Measurements from ENCODE around the gene WDR37. TPM values are rescaled to one million over a fixed set of nuclear protein-coding genes. Genes with fewer than 3 reads are reported as not detected.

The WDR37 gene
- total RNA-seq, 2 experiments from 2014 or later, result 17.2 to 17.9 TPM

DNA sequence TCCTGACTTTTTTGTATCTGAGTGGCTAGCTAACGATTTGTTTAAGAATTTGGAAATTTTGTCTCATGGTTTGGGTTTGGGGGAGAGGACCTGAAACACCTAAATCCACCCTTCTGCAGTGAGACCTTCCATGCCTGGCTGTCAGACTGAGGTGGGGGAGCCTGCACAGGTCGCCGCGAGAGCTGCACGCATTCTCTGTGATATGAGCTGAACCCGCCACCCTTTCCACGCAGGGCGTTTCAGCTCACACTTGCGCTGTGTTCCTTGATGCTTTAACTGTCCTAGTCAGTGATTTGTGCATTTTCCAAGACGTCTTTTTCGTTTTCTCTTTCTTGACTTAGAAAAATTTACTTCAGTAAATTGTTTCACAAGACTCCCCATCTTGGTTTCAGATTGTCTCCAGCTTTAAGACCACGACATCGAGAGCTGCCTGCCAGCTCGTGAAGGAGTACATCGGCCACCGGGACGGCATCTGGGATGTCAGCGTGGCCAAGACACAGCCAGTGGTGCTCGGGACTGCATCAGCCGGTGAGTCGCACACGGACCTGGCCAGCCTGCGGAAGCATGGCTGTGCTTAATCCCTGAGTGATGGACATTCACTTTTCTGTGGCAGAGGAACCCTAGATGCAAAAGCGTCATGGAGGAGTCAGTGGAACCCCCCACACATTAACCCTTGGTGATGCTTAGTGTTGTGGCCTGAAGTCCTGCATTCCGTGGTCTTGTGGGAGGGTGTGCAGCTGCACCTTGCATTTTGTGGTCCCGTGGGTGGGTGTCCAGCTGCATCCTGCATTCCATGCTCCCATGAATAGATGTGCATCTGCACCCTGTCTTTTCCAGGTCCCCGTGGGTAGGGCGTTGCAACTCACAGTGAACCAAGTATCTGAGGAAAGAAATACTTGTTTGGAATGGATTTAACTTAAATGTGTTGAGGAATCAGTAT lies 28.1 kb downstream of the WDR37 start:
- intact Hi-C loops (cut with micrococcal nuclease), result no loop called here
- ATAC-seq, result no peak
- Mint-ChIP-seq H3K9me3 (no peaks in the 10 kb centered on the region), H3K36me3 (ENCODE audit: low read depth) (peaks cover 39% of the 10 kb centered on the region), H3K27me3 (no peaks in the 10 kb centered on the region), H3K4me1 (ENCODE audit: low read depth) (peaks cover 17% of the 10 kb centered on the region), H3K27ac (no peak overlapping the region), H3K4me3 (no peak overlapping the region)
- ChIA-PET CTCF (no interaction called here), POLR2A (interaction anchor here (0.6 to 0.8 kb wide), 2 partner anchors 14 to 21 kb away, joined by 3 to 4 read pairs; no protein-coding TSS in a partner anchor)
- no peak for DNase-seq
- TF ChIP-seq, protein P1, sequence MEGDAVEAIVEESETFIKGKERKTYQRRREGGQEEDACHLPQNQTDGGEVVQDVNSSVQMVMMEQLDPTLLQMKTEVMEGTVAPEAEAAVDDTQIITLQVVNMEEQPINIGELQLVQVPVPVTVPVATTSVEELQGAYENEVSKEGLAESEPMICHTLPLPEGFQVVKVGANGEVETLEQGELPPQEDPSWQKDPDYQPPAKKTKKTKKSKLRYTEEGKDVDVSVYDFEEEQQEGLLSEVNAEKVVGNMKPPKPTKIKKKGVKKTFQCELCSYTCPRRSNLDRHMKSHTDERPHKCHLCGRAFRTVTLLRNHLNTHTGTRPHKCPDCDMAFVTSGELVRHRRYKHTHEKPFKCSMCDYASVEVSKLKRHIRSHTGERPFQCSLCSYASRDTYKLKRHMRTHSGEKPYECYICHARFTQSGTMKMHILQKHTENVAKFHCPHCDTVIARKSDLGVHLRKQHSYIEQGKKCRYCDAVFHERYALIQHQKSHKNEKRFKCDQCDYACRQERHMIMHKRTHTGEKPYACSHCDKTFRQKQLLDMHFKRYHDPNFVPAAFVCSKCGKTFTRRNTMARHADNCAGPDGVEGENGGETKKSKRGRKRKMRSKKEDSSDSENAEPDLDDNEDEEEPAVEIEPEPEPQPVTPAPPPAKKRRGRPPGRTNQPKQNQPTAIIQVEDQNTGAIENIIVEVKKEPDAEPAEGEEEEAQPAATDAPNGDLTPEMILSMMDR (IDR thresholded peaks at IDR 0.05), result no peak

DNA sequence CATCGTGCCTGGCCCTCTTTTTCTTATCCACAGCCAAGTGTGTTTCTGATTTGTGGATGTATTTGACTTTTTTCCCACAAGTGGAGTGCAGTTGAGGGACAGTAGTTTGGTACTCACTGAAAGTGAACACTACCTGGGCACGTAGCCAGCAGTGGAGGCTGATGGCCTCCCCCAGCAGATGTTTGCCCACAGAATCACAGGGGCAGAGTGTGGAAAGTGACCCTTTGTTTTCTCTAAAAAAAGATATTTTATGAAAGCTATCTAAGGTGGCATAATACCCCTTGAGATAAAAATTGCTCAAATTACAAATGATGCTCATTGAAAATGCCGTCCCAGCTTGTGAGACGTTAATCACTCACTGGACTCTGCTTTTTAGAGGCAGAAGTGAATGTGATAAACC lies 29.1 kb downstream of the WDR37 start:
- Mint-ChIP-seq H3K27ac (no peak overlapping the region), H3K27me3 (no peaks in the 10 kb centered on the region), H3K4me3 (no peak overlapping the region), H3K4me1 (ENCODE audit: low read depth) (peaks cover 17% of the 10 kb centered on the region), H3K9me3 (no peaks in the 10 kb centered on the region), H3K36me3 (ENCODE audit: low read depth) (peaks cover 39% of the 10 kb centered on the region)
- CTCF ChIA-PET, result interaction anchor here (1.1 kb wide), 1 partner anchor 25 kb away, joined by 3 read pairs; no protein-coding TSS in a partner anchor
- intact Hi-C loops (cut with micrococcal nuclease), result no loop called here
- DNase-seq, result no peak
- ATAC-seq, result no peak
- POLR2A ChIA-PET, result interaction anchor here (0.6 kb wide), 1 partner anchor 723 kb away, joined by 4 read pairs; no protein-coding TSS in a partner anchor
- TF ChIP-seq, protein P1 (IDR thresholded peaks at IDR 0.05), result no peak

DNA sequence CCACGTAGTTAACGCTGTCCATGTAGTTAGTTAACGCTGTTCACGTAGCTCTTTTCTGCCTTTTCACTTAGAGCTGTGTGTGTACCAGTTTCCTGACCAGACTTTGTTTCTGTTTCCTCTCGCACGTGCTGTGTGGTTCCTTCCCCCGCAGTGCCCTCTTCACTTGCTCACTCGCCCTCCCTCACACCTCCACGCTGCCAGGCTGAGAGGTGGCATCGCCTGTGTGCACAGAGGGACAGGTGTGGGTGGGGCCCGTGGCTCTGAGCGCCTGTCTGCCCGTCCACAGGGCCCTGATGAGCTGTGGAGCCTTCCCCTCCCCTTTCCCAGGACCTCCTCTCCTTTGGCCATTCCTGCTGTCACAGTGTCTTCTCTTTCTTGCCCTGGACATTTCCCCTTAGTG lies 30.6 kb downstream of the WDR37 start:
- Mint-ChIP-seq H3K4me1 (ENCODE audit: low read depth) (peaks cover 17% of the 10 kb centered on the region), H3K36me3 (ENCODE audit: low read depth) (peaks cover 39% of the 10 kb centered on the region), H3K27ac (peak overlapping the region; percentile 14), H3K4me3 (no peak overlapping the region), H3K27me3 (no peaks in the 10 kb centered on the region), H3K9me3 (no peaks in the 10 kb centered on the region)
- DNase-seq, result peak; percentile 20
- ATAC-seq, result peak; percentile 47
- ChIA-PET POLR2A (interaction anchor here (1.4 kb wide), 1 partner anchor 31 kb away, joined by 3 read pairs; the partner anchor contains the start of gene WDR37), CTCF (interaction anchor here (0.6 kb wide), 1 partner anchor 12 kb away, joined by 3 read pairs; no protein-coding TSS in a partner anchor)
- intact Hi-C loops (cut with micrococcal nuclease), result no loop called here
- TF ChIP-seq, protein P1 (IDR thresholded peaks at IDR 0.05), result no peak

DNA sequence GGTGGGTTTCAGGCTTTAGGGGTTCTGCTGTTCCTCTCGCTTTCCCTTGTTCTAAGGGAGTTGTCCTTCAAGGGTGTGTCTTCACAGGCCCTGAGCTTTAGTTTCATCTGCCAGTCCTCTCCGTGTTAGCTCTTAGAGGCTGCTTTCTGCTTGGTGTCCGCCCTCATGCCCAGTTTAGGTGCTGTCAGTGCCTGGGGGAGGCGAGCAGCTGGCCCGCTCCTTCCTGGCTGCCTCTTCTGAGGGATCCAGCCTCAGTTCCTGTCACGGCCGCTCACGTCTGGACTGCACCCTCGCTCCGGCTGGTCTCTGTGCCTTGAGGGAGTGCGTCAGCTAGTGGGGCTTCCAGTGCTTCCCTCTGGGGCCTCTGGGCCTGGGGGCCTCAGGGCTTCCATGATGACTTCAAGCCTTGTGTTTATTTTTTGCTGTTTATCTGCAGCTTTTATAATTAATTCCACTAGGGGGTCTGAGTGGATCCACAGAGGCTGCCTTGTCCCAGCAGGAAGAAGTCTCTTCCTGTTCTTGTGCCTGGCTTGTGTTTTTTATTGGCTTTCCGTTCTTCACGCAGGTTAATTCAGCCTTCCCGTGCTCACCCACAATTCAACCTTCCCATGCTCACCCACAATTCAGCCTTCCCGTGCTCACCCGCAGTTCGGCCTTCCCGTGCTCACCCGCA lies 33.0 kb downstream of the WDR37 start:
- Mint-ChIP-seq H3K4me3 (no peak overlapping the region), H3K27ac (no peak overlapping the region), H3K9me3 (no peaks in the 10 kb centered on the region), H3K36me3 (ENCODE audit: low read depth) (peaks cover 30% of the 10 kb centered on the region), H3K4me1 (ENCODE audit: low read depth) (peaks cover 17% of the 10 kb centered on the region), H3K27me3 (no peaks in the 10 kb centered on the region)
- intact Hi-C loops (cut with micrococcal nuclease), result no loop called here
- CTCF ChIA-PET, result no interaction called here
- POLR2A ChIA-PET, result no interaction called here
- TF ChIP-seq, protein P1 (IDR thresholded peaks at IDR 0.05), result no peak
- ATAC-seq (no peak), DNase-seq (no peak)
